Caki2 (cell line): ENCODE data around the gene GTPBP4. TPM values are rescaled to one million over a fixed set of nuclear protein-coding genes. Genes with fewer than 3 reads are reported as not detected.
"Not testable (repeated sequence)": the region's sequence is repeated elsewhere in the genome, so short reads cannot be mapped to it uniquely, and the experiment has no call there.

Experiments used
- DNase-seq: peaks from one replicate; pipeline ENCODE4 v3.0.0-alpha.2; 2015; ENCODE audit warnings: low read depth
- in situ Hi-C: cut with HindIII; loops from 2 replicates; pipeline ENCODE4 v1.10.0; 2016; ENCODE audit warnings: low sequenced_read_pairs, low pct_unique_long_range_greater_than_20kb, mixed read lengths
- total RNA-seq: library from RNA; depleted of rRNA; stranded (reverse); fragments of >200 nt; shearing (Covaris generic); gene quantifications from 2 replicates; pipeline ENCODE4 v1.2.3, GENCODE V29; 2014; ENCODE audit warnings: low replicate concordance; rRNA removed

The GTPBP4 gene
- total RNA-seq, 1 experiment from 2014 or later, result 58.9 TPM

- DNase-seq, in situ Hi-C loops: not testable (repeated sequence)
Observed at GRCh38 chr10:1066734-1067133, 78.5 kb downstream of the GTPBP4 start.

- in situ Hi-C loops, result no loop called here
- no peak for DNase-seq
Observed at GRCh38 chr10:1068380-1069361, 80.4 kb downstream of the GTPBP4 start.

Other genes with a start within 250 kb of the GTPBP4 start
- gene LARP4B, start 56.7 kb upstream of the GTPBP4 start, total RNA-seq, result 8.3 and 15.3 TPM in 2 replicates
- gene IDI2, start 37.4 kb downstream of the GTPBP4 start, total RNA-seq, result not detected in 2 replicates
- gene IDI1, start 60.7 kb downstream of the GTPBP4 start, total RNA-seq, result 105 and 123 TPM in 2 replicates
- gene WDR37, start 68.0 kb downstream of the GTPBP4 start, total RNA-seq, result 2.3 and 5.4 TPM in 2 replicates